Stimulated activated CD4-positive, alpha-beta T cell treated with anti-CD3 and anti-CD28 coated beads, Interleukin-1b, Interleukin-23, amount 100 ng/mL, for 48 hours (primary cell): ENCODE measurements around the gene C16orf89.
"Not testable (repeated sequence)": the region's sequence is repeated elsewhere in the genome, so short reads cannot be mapped to it uniquely, and the experiment has no call there.

Experiments used
- DNase-seq: peaks from one replicate; pipeline ENCODE4 v3.0.0-alpha.2; 2020

The C16orf89 gene

GRCh38 chr16:5059386-5060072 is 6.2 kb downstream of the C16orf89 start:
- DNase-seq = no peak

GRCh38 chr16:5058476-5058875 is 7.3 kb downstream of the C16orf89 start:
- no peak for DNase-seq

GRCh38 chr16:5056352-5056751 is 9.4 kb downstream of the C16orf89 start:
- peak; percentile 49 for DNase-seq

GRCh38 chr16:5054876-5055865 is 10.6 kb downstream of the C16orf89 start:
- no peak for DNase-seq

- no peak for DNase-seq
Measured at GRCh38 chr16:5046914-5047313, 18.8 kb downstream of the C16orf89 start.

GRCh38 chr16:5045499-5046115 is 20.1 kb downstream of the C16orf89 start:
- DNase-seq = no peak

- not testable (repeated sequence) for DNase-seq
Measured at GRCh38 chr16:5044581-5044980, 21.2 kb downstream of the C16orf89 start.

GRCh38 chr16:5044011-5044540 is 21.7 kb downstream of the C16orf89 start:
- DNase-seq = no peak

- no peak for DNase-seq
Measured at GRCh38 chr16:5042574-5043171, 23.1 kb downstream of the C16orf89 start.

- no peak for DNase-seq
Measured at GRCh38 chr16:5041600-5042133, 24.1 kb downstream of the C16orf89 start.

- no peak for DNase-seq
Measured at GRCh38 chr16:5040451-5040850, 25.3 kb downstream of the C16orf89 start.

- DNase-seq = no peak
Measured at GRCh38 chr16:5036228-5037156, 29.3 kb downstream of the C16orf89 start.

GRCh38 chr16:5035909-5036227 is 29.9 kb downstream of the C16orf89 start:
- no peak for DNase-seq

GRCh38 chr16:5034167-5034523 is 31.6 kb downstream of the C16orf89 start:
- no peak for DNase-seq

GRCh38 chr16:5033256-5034166 is 32.2 kb downstream of the C16orf89 start, which contains the start of gene NAGPA:
NAGPA (minus strand) TSS chr16:5033935; CDS start chr16:5033914, 21 bp downstream.
- peak; percentile 82 for DNase-seq

- DNase-seq = no peak
Measured at GRCh38 chr16:5032748-5033167, 33.0 kb downstream of the C16orf89 start.

- no peak for DNase-seq
Measured at GRCh38 chr16:5031601-5032000, 34.2 kb downstream of the C16orf89 start.

GRCh38 chr16:5030251-5030870 is 35.4 kb downstream of the C16orf89 start:
- no peak for DNase-seq

GRCh38 chr16:5028950-5029475 is 36.7 kb downstream of the C16orf89 start:
- DNase-seq = no peak
